GM23248 (cell line): ENCODE data around the gene AK1. TPM values are rescaled to one million over a fixed set of nuclear protein-coding genes. Genes with fewer than 3 reads are reported as not detected.
A peak's percentile ranks its signal among the peaks of the same experiment; 100 is the strongest.

Experiments used
- DNase-seq: peaks from one replicate; pipeline ENCODE4 v3.0.0-alpha.2; 2015
- H2AFZ ChIP-seq: fragments of 200-600 bp; sonication (generic); 2 replicates; pipeline ENCODE4 v1.6.1; 2016; ENCODE audit warnings: antibody characterized with exemption
- H3F3A ChIP-seq: fragments of 200-600 bp; sonication (generic); 2 replicates; pipeline ENCODE4 v1.6.1; 2016; ENCODE audit warnings: mild to moderate bottlenecking, antibody characterized with exemption, mixed run types; ENCODE audit not compliant: insufficient read depth
- H3K27ac ChIP-seq: fragments of 200-600 bp; sonication (generic); 2 replicates; pipeline ENCODE4 v1.5.1; 2016; ENCODE audit warnings: mild to moderate bottlenecking
- H3K27me3 ChIP-seq: fragments of 200-600 bp; sonication (generic); replicated peaks from 2 replicates; pipeline ENCODE4 v1.6.1; 2016; ENCODE audit warnings: mild to moderate bottlenecking; ENCODE audit not compliant: insufficient read depth
- H3K36me3 ChIP-seq: fragments of 200-600 bp; sonication (generic); 2 replicates; pipeline ENCODE4 v1.6.1; 2016; ENCODE audit warnings: low read depth, mild to moderate bottlenecking
- H3K4me1 ChIP-seq: fragments of 200-600 bp; sonication (generic); 2 replicates; pipeline ENCODE4 v1.6.1; 2016; ENCODE audit warnings: mild to moderate bottlenecking; ENCODE audit not compliant: insufficient read depth
- H3K4me2 ChIP-seq: fragments of 200-600 bp; sonication (generic); one replicate; pipeline ENCODE4 v1.6.1; 2016; ENCODE audit warnings: mild to moderate bottlenecking; ENCODE audit not compliant: unreplicated experiment
- H3K4me3 ChIP-seq: fragments of 200-600 bp; sonication (generic); 2 replicates; pipeline ENCODE4 v1.5.1; 2016; ENCODE audit warnings: mild to moderate bottlenecking
- H3K79me2 ChIP-seq: fragments of 200-600 bp; sonication (generic); 2 replicates; pipeline ENCODE4 v1.6.1; 2016; ENCODE audit warnings: mild to moderate bottlenecking; ENCODE audit not compliant: insufficient read depth
- H3K9ac ChIP-seq: fragments of 200-600 bp; sonication (generic); 2 replicates; pipeline ENCODE4 v1.6.1; 2016; ENCODE audit warnings: mild to moderate bottlenecking
- H3K9me2 ChIP-seq: fragments of 200-600 bp; sonication (generic); 2 replicates; pipeline ENCODE4 v1.6.1; 2016; ENCODE audit warnings: mixed run types, mild to moderate bottlenecking, moderate library complexity; ENCODE audit not compliant: insufficient read depth
- H3K9me3 ChIP-seq: fragments of 200-600 bp; sonication (generic); one replicate; pipeline ENCODE4 v1.6.1; 2017; ENCODE audit warnings: low read depth
- H4K20me1 ChIP-seq: fragments of 200-600 bp; sonication (generic); 2 replicates; pipeline ENCODE4 v1.6.0; 2016; ENCODE audit not compliant: insufficient read depth
- EZH2 ChIP-seq: fragments of 200-600 bp; sonication (generic); IDR thresholded peaks from 2 replicates; pipeline ENCODE4 v1.6.1; 2018; ENCODE audit warnings: antibody characterized with exemption, mild to moderate bottlenecking; ENCODE audit not compliant: insufficient read depth, poor library complexity, severe bottlenecking
- EZH2phosphoT487 ChIP-seq: fragments of 200-600 bp; sonication (generic); IDR thresholded peaks from 2 replicates; pipeline ENCODE4 v1.6.1; 2018; ENCODE audit warnings: antibody characterized with exemption, moderate library complexity, mild to moderate bottlenecking, low read depth; ENCODE audit not compliant: insufficient read depth
- WGBS, 2 experiments: methylation state at CpG; one replicate each; pipeline ENCODE4 v1.1.6; 2015 to 2017; ENCODE audit warnings: low lambda C conversion rate in 2 of 2, low coverage in 1 of 2; ENCODE audit errors: missing lambda C conversion rate in 2 of 2; 5-methylcytosine and 5-hydroxymethylcytosine counted together
- in situ Hi-C: fragments of 300-500 bp; cut with MboI; formaldehyde crosslinking; loops from 2 replicates; pipeline ENCODE4 v1.15.0; 2020
- polyA plus RNA-seq: library from polyadenylated mRNA; unstranded; fragments of >200 nt; fragmentation: Nextera tagmentation; extraction: Ambion mirVana; gene quantifications from 2 replicates; pipeline ENCODE4 v1.2.1, GENCODE V29; 2016
- total RNA-seq: library from RNA; depleted of rRNA; stranded (reverse); fragments of >200 nt; shearing (Covaris generic); gene quantifications from 2 replicates; pipeline ENCODE4 v1.2.3, GENCODE V29; 2014

AK1 gene
- total and polyA plus RNA-seq, 2 experiments from 2014 or later, result 51.8 to 159 TPM

DNA sequence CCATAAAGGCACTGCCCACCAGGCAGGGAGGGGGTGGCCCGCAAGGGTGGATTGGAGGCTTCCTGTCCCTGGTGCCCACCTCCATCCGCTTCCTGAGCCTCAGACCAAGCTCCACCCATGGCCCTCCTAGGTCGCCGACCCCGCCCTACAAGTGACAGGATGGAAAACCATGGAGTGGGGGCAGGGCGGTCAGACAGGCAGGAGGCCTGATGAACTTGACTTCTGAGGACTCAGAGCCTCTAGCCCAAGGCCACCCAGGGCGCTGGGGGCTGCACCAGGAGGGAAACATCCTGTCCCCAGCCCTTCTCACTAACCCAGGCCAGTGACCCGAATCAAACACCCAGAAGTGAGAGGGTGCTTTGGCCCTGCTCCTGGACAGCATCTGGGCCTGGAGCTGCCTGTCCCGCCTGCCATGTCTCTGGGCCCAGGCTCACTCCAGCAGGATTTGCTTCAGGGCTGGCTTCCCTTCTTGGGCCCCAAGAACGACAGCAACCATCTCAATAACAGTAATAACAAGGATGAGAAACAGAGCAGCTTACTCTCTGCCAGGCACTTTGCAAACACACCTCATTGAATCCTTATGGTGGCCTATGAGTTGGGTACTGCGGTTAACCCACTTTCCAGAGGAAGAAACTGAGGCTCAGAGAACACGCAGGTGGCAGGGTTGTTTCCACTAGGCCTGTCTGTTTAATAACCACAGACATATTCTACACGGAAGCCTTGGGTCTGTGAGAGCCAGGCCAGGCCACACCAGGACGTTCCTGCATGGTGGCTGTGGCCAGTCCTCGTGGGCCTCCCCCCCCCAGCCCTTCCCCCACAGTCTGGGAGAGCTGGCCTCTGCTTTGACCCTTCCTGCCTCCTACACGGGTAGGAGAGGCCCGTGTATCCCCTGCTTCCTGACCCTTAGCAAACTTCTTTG lies 26.3 kb upstream of the AK1 start:
- Histone ChIP-seq H3F3A (peaks cover 9% of the 10 kb centered on the region; the same call in 1 of the 2 replicates), H4K20me1 (no peaks in the 10 kb centered on the region), H2AFZ (peak overlapping the region; percentile 20; the same call in 1 of the 2 replicates), H3K4me3 (no peak overlapping the region), H3K9me2 (no peaks in the 10 kb centered on the region), H3K79me2 (no peaks in the 10 kb centered on the region), H3K4me2 (no peak overlapping the region), H3K27me3 (no peaks in the 10 kb centered on the region), H3K27ac (peak overlapping the region; percentile 25; the same call in 1 of the 2 replicates), H3K9ac (peak overlapping the region; percentile 1; the same call in 1 of the 2 replicates), H3K9me3 (no peaks in the 10 kb centered on the region), H3K4me1 (peaks cover 32% of the 10 kb centered on the region), H3K36me3 (no peaks in the 10 kb centered on the region)
- TF ChIP-seq EZH2phosphoT487 (no peak), EZH2 (no peak)
- 47 to 49% methylated on average over 14 to 17 of the region's 17 CpGs for WGBS, 2 experiments
- in situ Hi-C loops, result no loop called here
- peak; percentile 36 for DNase-seq

DNA sequence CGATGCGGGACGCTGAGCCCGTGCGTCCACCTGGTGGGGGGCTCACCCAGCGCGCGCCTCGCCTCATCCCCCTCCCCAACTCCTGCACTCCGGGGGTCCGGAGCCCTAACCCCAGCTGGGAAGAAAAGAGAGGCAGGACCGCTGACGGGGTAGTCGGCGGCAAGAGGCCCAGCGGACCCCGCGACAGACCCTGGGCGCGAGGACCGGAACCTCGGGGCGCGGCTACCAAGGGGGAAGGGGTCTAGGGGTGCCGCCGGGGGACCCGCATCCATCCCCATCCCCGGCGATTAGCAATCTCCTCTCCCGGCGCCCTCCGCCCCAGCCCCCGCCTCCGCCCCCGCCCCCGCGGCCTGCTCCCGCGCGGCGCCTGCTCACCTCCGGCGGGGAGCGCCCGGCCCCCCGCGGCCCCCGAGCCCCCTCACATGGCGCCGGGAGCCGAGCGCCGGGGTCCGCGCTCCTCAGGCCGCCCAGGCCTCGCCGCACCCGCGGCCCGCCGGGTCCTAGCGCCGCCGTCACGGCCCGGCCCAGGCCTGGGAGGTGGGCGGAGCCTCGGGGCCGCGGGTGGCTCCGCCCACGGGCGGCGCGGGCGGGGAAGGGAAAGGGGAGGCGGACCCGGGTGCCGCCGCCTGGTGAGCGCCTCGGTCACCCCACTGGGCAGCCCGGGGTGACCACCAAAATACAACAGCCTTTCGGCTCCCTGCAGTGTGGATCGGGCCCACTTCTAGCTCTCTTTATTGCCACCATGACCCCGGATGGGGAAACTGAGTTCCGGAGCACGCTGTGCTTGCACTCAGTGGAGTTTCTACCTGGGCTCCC lies 21.9 kb upstream of the AK1 start, which contains the start of gene ST6GALNAC6:
TSS of gene ST6GALNAC6 (minus strand) at position 476 of the 816 bp plus-strand sequence. CDS start 1,622 bp downstream, outside the sequence.
- no peak for TF ChIP-seq EZH2
- no peak for TF ChIP-seq EZH2phosphoT487
- H3K4me3 ChIP-seq, result peak within 1 kb of the TSS; percentile 89
- H3K27ac ChIP-seq, result peak within 1 kb of the TSS; percentile 97
- H3K79me2 ChIP-seq, result peaks cover 36% of the 10 kb centered on the region
- in situ Hi-C loops, result no loop called here
- no peaks in the 10 kb centered on the region for H3K9me2 ChIP-seq
- peak; percentile 91 for DNase-seq
- H3F3A ChIP-seq, result peaks cover 5% of the 10 kb centered on the region; the same call in 1 of the 2 replicates
- no peaks in the 10 kb centered on the region for H3K9me3 ChIP-seq
- peak within 1 kb of the TSS; percentile 68 for H2AFZ ChIP-seq
- WGBS, 2 experiments, result 2 to 5% methylated on average over 12 to 30 of the region's 89 CpGs
- H3K36me3 ChIP-seq, result peaks cover 13% of the 10 kb centered on the region; the same call in 1 of the 2 replicates
- peak within 1 kb of the TSS; percentile 87 for H3K4me2 ChIP-seq
- H4K20me1 ChIP-seq, result no peaks in the 10 kb centered on the region
- peaks cover 35% of the 10 kb centered on the region for H3K4me1 ChIP-seq
- H3K9ac ChIP-seq, result peak within 1 kb of the TSS; percentile 100
- no peaks in the 10 kb centered on the region for H3K27me3 ChIP-seq

GRCh38 chr9:127898433-127899127 lies 21.1 kb upstream of the AK1 start:
- H3K9me2 ChIP-seq, result no peaks in the 10 kb centered on the region
- WGBS, 2 experiments, result 1% methylated on average over 31 to 32 of the region's 32 CpGs
- peaks cover 34% of the 10 kb centered on the region for H3K4me1 ChIP-seq
- H3K79me2 ChIP-seq, result peaks cover 38% of the 10 kb centered on the region
- no peaks in the 10 kb centered on the region for H3K27me3 ChIP-seq
- TF ChIP-seq EZH2 (no peak), EZH2phosphoT487 (no peak)
- peak overlapping the region; percentile 87 for H3K4me2 ChIP-seq
- H3K27ac ChIP-seq, result peak overlapping the region; percentile 97
- in situ Hi-C loops, result no loop called here
- no peaks in the 10 kb centered on the region for H3K9me3 ChIP-seq
- H2AFZ ChIP-seq, result no peak overlapping the region
- peak overlapping the region; percentile 100 for H3K9ac ChIP-seq
- peak overlapping the region; percentile 89 for H3K4me3 ChIP-seq
- peaks cover 5% of the 10 kb centered on the region; the same call in 1 of the 2 replicates for H3F3A ChIP-seq
- H4K20me1 ChIP-seq, result no peaks in the 10 kb centered on the region
- H3K36me3 ChIP-seq, result peaks cover 21% of the 10 kb centered on the region; the same call in 1 of the 2 replicates
- DNase-seq, result peak; percentile 94
